ENCODE measurements around the gene EEF1AKMT1. TPM values are rescaled to one million over a fixed set of nuclear protein-coding genes. Genes with fewer than 3 reads are reported as not detected.

EEF1AKMT1 gene
- total and polyA plus RNA-seq, 2 experiments from 2014 or later = 3.2 to 7.6 TPM

DNA sequence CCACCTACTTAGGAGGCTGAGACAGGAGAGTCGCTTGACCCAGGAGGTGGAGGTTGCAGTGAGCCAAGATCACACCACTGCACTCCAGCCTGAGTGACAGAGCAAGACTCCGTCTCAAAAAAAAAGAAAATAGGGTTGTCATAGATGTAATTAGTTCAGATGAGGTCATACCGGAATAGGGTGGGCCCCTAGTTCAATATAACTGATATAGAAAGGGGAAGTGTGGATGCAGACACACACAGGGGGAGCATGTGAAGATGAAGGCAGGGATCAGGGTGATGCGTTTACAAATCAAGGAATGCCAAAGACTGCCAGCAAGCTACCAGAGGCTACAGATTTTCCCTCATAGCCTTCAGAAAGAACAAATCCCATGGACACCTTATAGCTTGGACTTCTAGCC is 24.3 kb upstream of the EEF1AKMT1 start:
- DNase-seq (ENCODE audit: low spot score) = no peak
- ATAC-seq = no peak
- Histone ChIP-seq H3F3A (replicated peaks; ENCODE audit: low read depth) (no peaks in the 10 kb centered on the region), H3K79me2 (replicated peaks; ENCODE audit: insufficient read depth) (no peaks in the 10 kb centered on the region), H3K4me3 (no peak overlapping the region), H3K4me1 (ENCODE audit: insufficient read depth) (no peaks in the 10 kb centered on the region), H3K27ac (ENCODE audit: low read depth) (no peak overlapping the region), H3K36me3 (ENCODE audit: insufficient read depth) (peaks cover 29% of the 10 kb centered on the region), H2AFZ (no peak overlapping the region), H3K9me2 (ENCODE audit: insufficient read depth) (no peaks in the 10 kb centered on the region), H3K27me3 (ENCODE audit: insufficient read depth) (no peaks in the 10 kb centered on the region), H4K20me1 (replicated peaks; ENCODE audit: insufficient read depth) (no peaks in the 10 kb centered on the region), H3K4me2 (no peak overlapping the region)
- Mint-ChIP-seq H3K36me3 (ENCODE audit: low read depth) (peaks cover 63% of the 10 kb centered on the region), H3K9me3 (no peaks in the 10 kb centered on the region), H3K27ac (no peak overlapping the region), H3K4me3 (no peak overlapping the region), H3K27me3 (ENCODE audit: insufficient read depth, low read depth, poor library complexity) (peaks cover 9% of the 10 kb centered on the region), H3K4me1 (no peaks in the 10 kb centered on the region)
- TF ChIP-seq, protein P1, sequence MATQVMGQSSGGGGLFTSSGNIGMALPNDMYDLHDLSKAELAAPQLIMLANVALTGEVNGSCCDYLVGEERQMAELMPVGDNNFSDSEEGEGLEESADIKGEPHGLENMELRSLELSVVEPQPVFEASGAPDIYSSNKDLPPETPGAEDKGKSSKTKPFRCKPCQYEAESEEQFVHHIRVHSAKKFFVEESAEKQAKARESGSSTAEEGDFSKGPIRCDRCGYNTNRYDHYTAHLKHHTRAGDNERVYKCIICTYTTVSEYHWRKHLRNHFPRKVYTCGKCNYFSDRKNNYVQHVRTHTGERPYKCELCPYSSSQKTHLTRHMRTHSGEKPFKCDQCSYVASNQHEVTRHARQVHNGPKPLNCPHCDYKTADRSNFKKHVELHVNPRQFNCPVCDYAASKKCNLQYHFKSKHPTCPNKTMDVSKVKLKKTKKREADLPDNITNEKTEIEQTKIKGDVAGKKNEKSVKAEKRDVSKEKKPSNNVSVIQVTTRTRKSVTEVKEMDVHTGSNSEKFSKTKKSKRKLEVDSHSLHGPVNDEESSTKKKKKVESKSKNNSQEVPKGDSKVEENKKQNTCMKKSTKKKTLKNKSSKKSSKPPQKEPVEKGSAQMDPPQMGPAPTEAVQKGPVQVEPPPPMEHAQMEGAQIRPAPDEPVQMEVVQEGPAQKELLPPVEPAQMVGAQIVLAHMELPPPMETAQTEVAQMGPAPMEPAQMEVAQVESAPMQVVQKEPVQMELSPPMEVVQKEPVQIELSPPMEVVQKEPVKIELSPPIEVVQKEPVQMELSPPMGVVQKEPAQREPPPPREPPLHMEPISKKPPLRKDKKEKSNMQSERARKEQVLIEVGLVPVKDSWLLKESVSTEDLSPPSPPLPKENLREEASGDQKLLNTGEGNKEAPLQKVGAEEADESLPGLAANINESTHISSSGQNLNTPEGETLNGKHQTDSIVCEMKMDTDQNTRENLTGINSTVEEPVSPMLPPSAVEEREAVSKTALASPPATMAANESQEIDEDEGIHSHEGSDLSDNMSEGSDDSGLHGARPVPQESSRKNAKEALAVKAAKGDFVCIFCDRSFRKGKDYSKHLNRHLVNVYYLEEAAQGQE (IDR thresholded peaks at IDR 0.05; ENCODE audit: unreplicated experiment) = no peak
- TF ChIP-seq ZNF114 (CRISPR knock-in tag; IDR thresholded peaks at IDR 0.05) (no peak), STAT1 (IDR thresholded peaks at IDR 0.05; ENCODE audit: unreplicated experiment) (no peak), EZH2phosphoT487 (IDR thresholded peaks at IDR 0.05; ENCODE audit: unreplicated experiment) (no peak), NANOG (IDR thresholded peaks at IDR 0.05; ENCODE audit: borderline replicate concordance) (no peak), EZH2 (IDR thresholded peaks at IDR 0.05; ENCODE audit: low read depth, unreplicated experiment) (no peak), ZNF331 (CRISPR knock-in tag; IDR thresholded peaks at IDR 0.05; ENCODE audit: low read depth) (no peak), POLR2AphosphoS5 (IDR thresholded peaks at IDR 0.05; ENCODE audit: low read depth) (no peak), JUNB (IDR thresholded peaks at IDR 0.05; ENCODE audit: unreplicated experiment) (no peak)
- TF ChIP-seq, protein P2, sequence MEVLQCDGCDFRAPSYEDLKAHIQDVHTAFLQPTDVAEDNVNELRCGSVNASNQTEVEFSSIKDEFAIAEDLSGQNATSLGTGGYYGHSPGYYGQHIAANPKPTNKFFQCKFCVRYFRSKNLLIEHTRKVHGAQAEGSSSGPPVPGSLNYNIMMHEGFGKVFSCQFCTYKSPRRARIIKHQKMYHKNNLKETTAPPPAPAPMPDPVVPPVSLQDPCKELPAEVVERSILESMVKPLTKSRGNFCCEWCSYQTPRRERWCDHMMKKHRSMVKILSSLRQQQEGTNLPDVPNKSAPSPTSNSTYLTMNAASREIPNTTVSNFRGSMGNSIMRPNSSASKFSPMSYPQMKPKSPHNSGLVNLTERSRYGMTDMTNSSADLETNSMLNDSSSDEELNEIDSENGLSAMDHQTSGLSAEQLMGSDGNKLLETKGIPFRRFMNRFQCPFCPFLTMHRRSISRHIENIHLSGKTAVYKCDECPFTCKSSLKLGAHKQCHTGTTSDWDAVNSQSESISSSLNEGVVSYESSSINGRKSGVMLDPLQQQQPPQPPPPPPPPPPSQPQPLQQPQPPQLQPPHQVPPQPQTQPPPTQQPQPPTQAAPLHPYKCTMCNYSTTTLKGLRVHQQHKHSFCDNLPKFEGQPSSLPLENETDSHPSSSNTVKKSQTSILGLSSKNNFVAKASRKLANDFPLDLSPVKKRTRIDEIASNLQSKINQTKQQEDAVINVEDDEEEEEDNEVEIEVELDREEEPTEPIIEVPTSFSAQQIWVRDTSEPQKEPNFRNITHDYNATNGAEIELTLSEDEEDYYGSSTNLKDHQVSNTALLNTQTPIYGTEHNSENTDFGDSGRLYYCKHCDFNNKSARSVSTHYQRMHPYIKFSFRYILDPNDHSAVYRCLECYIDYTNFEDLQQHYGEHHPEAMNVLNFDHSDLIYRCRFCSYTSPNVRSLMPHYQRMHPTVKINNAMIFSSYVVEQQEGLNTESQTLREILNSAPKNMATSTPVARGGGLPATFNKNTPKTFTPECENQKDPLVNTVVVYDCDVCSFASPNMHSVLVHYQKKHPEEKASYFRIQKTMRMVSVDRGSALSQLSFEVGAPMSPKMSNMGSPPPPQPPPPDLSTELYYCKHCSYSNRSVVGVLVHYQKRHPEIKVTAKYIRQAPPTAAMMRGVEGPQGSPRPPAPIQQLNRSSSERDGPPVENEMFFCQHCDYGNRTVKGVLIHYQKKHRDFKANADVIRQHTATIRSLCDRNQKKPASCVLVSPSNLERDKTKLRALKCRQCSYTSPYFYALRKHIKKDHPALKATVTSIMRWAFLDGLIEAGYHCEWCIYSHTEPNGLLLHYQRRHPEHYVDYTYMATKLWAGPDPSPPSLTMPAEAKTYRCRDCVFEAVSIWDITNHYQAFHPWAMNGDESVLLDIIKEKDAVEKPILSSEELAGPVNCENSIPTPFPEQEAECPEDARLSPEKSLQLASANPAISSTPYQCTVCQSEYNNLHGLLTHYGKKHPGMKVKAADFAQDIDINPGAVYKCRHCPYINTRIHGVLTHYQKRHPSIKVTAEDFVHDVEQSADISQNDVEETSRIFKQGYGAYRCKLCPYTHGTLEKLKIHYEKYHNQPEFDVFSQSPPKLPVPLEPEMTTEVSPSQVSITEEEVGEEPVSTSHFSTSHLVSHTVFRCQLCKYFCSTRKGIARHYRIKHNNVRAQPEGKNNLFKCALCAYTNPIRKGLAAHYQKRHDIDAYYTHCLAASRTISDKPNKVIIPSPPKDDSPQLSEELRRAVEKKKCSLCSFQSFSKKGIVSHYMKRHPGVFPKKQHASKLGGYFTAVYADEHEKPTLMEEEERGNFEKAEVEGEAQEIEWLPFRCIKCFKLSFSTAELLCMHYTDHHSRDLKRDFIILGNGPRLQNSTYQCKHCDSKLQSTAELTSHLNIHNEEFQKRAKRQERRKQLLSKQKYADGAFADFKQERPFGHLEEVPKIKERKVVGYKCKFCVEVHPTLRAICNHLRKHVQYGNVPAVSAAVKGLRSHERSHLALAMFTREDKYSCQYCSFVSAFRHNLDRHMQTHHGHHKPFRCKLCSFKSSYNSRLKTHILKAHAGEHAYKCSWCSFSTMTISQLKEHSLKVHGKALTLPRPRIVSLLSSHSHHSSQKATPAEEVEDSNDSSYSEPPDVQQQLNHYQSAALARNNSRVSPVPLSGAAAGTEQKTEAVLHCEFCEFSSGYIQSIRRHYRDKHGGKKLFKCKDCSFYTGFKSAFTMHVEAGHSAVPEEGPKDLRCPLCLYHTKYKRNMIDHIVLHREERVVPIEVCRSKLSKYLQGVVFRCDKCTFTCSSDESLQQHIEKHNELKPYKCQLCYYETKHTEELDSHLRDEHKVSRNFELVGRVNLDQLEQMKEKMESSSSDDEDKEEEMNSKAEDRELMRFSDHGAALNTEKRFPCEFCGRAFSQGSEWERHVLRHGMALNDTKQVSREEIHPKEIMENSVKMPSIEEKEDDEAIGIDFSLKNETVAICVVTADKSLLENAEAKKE (CRISPR knock-in tag; IDR thresholded peaks at IDR 0.05) = no peak

Measured in GM23338 (cell line).